ENCODE data around the gene JAM3. TPM values are rescaled to one million over a fixed set of nuclear protein-coding genes. Genes with fewer than 3 reads are reported as not detected.

The JAM3 gene
- total RNA-seq, 2 donors from 2014 or later, result 2.9 to 5.7 TPM

Other genes with a start within 250 kb of the JAM3 start
- not detected for gene SPATA19, start 223.6 kb upstream of the JAM3 start, total RNA-seq
- 1 to 10 TPM; 1.8 to 9.1 TPM for gene IGSF9B, start 112.1 kb upstream of the JAM3 start, total RNA-seq
- 100 to 1,000 TPM in 1 of 2 donors, 10 to 100 TPM in 1; 55.6 to 121 TPM for gene NCAPD3, start 154.9 kb downstream of the JAM3 start, total RNA-seq
- 10 to 100 TPM; 33.5 to 33.9 TPM for gene VPS26B, start 155.6 kb downstream of the JAM3 start, total RNA-seq
- 10 to 100 TPM; 34.4 to 45.9 TPM for gene THYN1, start 184.3 kb downstream of the JAM3 start, total RNA-seq
- gene ACAD8, start 184.5 kb downstream of the JAM3 start, total RNA-seq, result 10 to 100 TPM; 21.1 to 29.2 TPM
- 1 to 10 TPM in 1 of 2 donors, not detected in 1; 1.9 TPM for gene GLB1L3, start 207.3 kb downstream of the JAM3 start, total RNA-seq